GM12864 (cell line): ENCODE results near the gene RSPH6A.

ENCODE experiments used
- DNase-seq: peaks from one replicate; pipeline ENCODE4 v3.0.0-alpha.2; 2011; ENCODE audit warnings: low read depth
- H3K4me3 ChIP-seq: 2 replicates; pipeline ENCODE4 v1.5.1; 2011; ENCODE audit warnings: mild to moderate bottlenecking, low read depth, low read length, control low read depth
- TF ChIP-seq, protein P1 (sequence below): IDR thresholded peaks from 2 replicates; pipeline ENCODE4 v1.5.1; 2011; ENCODE audit warnings: low read depth, mild to moderate bottlenecking, moderate library complexity, low read length, control low read depth, inconsistent platforms; ENCODE audit errors: missing control alignments

RSPH6A gene

DNA sequence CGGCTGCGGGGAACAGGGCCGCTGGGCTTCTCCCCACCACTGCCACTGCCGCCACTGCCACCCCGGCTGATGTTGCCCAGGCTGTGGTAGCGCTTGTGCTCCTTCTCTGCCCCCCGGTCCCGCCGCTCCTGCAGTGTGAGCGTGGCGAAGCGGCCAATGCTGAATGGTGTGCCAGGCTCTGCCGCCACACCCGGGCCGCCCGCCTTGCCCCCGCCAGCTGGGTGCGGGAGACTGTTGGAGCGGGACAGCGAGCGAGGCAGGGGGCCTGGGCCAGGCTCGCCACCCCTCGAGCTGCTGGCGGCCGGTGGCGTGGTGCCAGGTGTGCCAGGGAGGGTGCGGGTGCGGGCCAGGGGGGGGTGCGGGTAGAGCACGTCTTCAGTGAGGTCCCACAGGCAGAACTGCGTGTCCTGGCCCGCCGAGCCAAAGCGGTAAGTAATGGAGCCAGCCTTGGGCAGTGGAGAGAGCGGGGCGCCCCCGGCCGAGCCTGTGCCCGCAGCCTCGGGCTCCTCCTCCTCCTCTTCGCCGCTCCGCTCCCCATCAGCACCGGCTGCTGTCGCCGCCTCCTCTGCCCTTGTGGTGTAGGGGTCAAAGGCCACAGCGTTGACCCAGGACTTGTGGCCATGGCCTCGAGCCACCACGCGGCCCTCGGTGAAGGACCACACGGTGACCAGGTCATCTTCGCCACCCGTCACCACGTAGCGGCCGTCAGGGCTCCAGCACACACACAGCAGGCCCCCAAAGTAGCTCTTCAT lies 29.2 kb downstream of the RSPH6A start:
- DNase-seq, result no peak
- no peak overlapping the region for H3K4me3 ChIP-seq
- TF ChIP-seq, protein P1, sequence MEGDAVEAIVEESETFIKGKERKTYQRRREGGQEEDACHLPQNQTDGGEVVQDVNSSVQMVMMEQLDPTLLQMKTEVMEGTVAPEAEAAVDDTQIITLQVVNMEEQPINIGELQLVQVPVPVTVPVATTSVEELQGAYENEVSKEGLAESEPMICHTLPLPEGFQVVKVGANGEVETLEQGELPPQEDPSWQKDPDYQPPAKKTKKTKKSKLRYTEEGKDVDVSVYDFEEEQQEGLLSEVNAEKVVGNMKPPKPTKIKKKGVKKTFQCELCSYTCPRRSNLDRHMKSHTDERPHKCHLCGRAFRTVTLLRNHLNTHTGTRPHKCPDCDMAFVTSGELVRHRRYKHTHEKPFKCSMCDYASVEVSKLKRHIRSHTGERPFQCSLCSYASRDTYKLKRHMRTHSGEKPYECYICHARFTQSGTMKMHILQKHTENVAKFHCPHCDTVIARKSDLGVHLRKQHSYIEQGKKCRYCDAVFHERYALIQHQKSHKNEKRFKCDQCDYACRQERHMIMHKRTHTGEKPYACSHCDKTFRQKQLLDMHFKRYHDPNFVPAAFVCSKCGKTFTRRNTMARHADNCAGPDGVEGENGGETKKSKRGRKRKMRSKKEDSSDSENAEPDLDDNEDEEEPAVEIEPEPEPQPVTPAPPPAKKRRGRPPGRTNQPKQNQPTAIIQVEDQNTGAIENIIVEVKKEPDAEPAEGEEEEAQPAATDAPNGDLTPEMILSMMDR, result no peak

DNA sequence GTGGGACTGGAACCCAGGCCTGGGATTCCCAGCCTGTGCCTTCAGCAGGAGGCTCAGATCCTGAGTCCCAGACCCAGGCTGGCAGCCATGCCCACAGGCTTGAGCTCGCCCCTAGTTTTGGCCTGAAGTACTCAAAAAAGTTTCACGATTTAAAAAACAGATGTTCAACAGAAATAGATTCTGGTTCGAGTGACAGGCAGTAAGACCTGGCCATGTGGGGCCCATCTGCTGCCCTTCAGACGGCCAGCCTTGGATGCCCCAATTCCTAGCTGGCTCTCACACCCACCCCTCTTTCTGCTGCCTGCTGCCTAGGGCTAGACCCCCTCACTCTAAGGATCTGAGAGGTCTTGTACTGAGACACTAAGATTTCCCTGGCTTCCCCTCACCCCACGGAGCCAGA lies 30.0 kb downstream of the RSPH6A start:
- no peak for DNase-seq
- H3K4me3 ChIP-seq, result no peak overlapping the region
- TF ChIP-seq, protein P1, result no peak

DNA sequence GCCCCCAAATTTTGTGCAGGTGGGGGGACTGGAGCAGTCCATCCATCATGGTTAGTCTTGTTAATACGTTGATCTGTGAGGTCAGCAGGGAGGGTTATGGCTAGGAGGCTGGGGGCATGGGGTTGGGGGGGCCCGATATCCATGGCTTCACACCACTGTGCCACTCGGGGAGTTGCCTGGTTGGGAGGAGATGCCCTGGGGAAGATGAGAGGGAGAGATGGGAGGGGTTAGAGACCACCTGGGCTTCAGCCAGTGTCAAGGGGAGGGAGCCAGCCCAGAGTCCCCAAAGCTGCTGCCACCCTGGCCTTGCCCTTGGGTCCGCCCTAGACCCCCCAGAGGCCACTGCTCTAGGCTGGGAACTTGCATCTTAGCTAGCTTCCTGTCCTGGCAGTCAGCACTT lies 31.0 kb downstream of the RSPH6A start:
- H3K4me3 ChIP-seq, result no peak overlapping the region
- TF ChIP-seq, protein P1, result no peak
- no peak for DNase-seq

DNA sequence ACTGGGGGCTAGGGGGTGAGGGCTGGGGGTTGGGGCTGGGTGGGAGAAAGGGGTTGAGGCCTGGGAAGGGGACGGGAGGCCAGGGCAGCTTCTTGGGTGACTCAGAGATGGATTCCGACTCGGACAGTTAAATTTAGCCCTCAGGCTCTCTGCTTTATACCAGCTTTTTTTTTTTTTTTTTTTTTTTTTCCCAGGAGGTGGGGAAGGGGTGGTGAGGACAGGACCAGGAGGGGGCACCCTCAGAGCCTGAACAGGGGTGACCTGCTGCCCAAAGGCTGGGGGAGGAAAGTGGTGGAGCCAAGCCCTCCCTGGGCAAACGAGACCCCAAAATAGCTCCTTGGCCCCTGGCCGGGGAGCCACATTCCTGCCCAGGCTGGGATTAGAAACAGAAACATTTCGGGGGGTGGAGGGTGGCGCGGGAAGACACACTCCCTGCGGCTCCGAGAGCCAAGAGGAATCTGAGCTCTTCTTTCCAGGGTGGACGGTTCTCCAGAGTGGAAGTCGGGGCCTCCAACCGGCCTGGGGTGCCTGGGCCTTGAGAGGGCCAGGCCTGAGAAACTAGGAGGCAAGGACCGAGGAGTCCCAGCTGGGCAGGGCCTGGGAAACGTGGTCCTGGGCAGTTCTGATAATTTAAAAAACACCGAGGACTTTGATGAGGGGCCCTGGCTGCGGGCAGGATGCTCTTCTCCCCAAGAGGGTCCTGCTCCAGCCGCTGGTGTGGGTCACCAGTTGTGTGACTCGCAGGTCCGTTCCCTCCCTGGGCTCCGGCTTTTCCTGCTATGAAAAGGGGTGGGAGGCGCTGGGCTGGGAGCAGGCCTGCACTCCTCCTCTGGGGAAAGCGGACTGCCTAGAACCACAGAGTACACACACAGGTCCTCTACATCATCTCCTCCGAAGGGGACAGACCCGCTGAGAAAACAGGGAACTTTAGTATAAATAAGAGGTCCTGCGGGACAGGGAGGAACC lies 32.0 kb downstream of the RSPH6A start:
- TF ChIP-seq, protein P1, result no peak
- no peak for DNase-seq
- H3K4me3 ChIP-seq, result no peak overlapping the region

DNA sequence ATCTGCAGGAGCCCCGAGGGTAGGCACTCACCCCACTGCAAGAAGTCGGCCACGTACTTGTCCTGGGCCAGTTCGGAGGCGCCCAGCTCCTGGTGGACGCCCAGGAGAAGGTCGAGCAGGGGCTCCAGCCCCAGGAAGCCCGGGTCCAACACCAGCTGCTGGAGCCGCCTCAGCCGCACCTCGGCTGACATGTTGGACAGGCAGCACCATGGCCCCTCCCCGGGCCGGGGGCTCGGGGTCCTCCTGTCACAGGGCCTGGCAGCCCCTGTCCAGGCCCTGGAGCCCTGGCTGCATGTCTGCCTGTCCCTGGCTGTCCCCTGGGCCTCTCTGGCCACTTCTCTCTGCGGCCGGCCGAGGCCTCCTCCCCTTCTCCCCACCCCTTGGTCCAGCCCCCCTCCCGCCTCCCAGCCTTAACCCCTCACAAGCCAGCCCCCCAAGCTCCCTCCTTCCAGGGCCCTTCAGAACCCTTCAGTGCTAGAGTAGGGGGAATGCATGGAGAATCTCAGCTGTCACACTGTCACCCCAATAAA lies 32.9 kb downstream of the RSPH6A start, which contains the start of gene DMPK:
TSS of gene DMPK (minus strand) at position 329 of the 530 bp plus-strand sequence. CDS start at position 191, 138 bp downstream.
- DNase-seq, result no peak
- TF ChIP-seq, protein P1, result no peak
- no peak within 1 kb of the TSS for H3K4me3 ChIP-seq

DNA sequence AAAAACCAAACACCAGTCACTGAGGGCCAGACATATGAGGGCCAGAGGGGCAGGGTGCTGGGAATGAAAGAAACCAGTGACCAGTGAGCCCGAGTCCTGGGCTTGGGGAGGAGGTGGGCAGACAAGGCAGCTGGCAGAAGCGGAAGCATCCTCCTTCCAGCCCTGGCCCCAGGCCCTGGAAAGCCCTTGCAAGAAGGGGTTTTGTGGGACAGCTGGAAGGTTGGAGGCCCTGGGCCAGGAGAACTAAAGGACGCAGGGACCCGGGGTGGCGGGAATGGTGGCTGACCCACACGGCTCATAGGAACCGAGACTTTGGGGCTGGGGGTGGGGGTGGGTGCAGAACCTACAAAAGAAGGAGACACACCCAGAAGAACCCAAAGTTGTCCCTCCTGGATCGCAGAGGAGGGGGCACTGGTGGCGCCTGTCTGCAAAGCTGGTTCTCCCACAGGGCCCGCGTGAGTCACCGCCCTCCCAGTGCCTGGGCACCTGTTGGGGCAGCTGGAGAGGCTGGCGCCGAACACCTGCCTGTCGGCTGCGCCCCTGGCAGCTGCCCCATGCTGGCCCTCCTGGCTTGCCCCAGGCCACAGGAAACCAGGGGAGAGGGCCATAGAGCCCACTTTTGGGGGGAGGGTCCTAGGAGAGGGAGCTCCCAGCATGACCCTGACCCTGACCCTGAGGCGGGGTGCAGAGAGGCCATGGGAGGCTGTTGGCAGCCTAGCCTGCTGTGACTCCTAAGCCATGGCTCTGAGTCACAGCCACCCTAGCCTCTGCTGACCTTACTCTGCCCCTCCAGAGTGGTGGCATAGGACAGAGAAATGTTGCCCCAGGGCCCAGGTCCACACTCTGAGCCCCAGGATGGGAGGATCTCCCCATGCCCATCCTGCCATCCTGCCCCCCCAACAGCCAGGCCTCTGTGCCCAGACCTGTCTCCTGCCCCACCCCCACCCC lies 33.6 kb downstream of the RSPH6A start:
- H3K4me3 ChIP-seq, result no peak overlapping the region
- DNase-seq, result no peak
- TF ChIP-seq, protein P1, result no peak
